RWPE2 (cell line): Measurements from ENCODE around the gene RABEP2.

Experiments
- ATAC-seq: fragments of 200-7000 bp; cut with Tn5 transposase; 3 replicates; pipeline ENCODE4 v1.9.1; 2021; ENCODE audit warnings: low read depth
- DNase-seq: peaks from one replicate; pipeline ENCODE4 v3.0.0-alpha.2; 2020; ENCODE audit warnings: low spot score
- H3K27ac ChIP-seq: fragments of 450-650 bp; 2 replicates; pipeline ENCODE4 v1.5.1; 2017; ENCODE audit warnings: mild to moderate bottlenecking; ENCODE audit not compliant: poor library complexity, severe bottlenecking
- H3K27me3 ChIP-seq: fragments of 250-450 bp; sonication (Bioruptor Pico); 2 replicates; pipeline ENCODE4 v1.5.1; 2021; ENCODE audit warnings: mild to moderate bottlenecking, moderate library complexity; ENCODE audit not compliant: insufficient read depth, poor library complexity, severe bottlenecking
- H3K36me3 ChIP-seq: fragments of 250-450 bp; sonication (Bioruptor Pico); 2 replicates; pipeline ENCODE4 v1.5.1; 2020; ENCODE audit warnings: low read depth, mild to moderate bottlenecking, moderate library complexity
- H3K4me1 ChIP-seq: fragments of 250-450 bp; sonication (Bioruptor Pico); 2 replicates; pipeline ENCODE4 v1.5.1; 2021; ENCODE audit warnings: mild to moderate bottlenecking, moderate library complexity; ENCODE audit not compliant: insufficient read depth, poor library complexity, severe bottlenecking
- H3K4me3 ChIP-seq: fragments of 250-450 bp; sonication (Bioruptor Pico); 2 replicates; pipeline ENCODE4 v1.5.1; 2021; ENCODE audit warnings: mild to moderate bottlenecking, moderate library complexity; ENCODE audit not compliant: severe bottlenecking
- H3K9me3 ChIP-seq: fragments of 250-450 bp; sonication (Bioruptor Pico); 2 replicates; pipeline ENCODE4 v1.5.1; 2021; ENCODE audit warnings: mild to moderate bottlenecking, moderate library complexity; ENCODE audit not compliant: severe bottlenecking
- TF ChIP-seq, protein P1 (sequence below): fragments of 450-650 bp; IDR thresholded peaks from one replicate; pipeline ENCODE4 v1.5.1; 2017; ENCODE audit warnings: mild to moderate bottlenecking, moderate library complexity; ENCODE audit not compliant: poor library complexity, severe bottlenecking

The RABEP2 gene

DNA sequence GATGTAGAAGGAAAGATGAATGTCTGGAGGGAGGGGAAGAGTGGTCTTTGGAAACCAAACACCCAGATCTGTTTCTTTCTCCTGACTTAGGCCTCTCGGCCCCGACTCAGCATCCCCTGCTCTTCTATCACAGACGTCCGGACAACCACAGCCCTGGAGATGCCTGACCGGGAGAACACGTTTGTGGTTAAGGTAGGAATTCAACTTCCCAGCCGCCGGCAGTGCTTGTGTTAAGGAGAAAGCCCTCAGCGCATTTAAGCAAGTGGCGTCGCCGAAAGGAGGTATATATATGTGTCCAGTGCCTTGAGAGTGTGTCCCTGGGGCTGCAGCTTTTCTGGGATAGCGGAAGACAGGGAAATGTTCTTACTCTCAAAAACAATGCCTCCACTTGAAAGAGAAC lies 57.8 kb downstream of the RABEP2 start:
- H3K27me3 ChIP-seq, result no peaks in the 10 kb centered on the region
- TF ChIP-seq, protein P1, sequence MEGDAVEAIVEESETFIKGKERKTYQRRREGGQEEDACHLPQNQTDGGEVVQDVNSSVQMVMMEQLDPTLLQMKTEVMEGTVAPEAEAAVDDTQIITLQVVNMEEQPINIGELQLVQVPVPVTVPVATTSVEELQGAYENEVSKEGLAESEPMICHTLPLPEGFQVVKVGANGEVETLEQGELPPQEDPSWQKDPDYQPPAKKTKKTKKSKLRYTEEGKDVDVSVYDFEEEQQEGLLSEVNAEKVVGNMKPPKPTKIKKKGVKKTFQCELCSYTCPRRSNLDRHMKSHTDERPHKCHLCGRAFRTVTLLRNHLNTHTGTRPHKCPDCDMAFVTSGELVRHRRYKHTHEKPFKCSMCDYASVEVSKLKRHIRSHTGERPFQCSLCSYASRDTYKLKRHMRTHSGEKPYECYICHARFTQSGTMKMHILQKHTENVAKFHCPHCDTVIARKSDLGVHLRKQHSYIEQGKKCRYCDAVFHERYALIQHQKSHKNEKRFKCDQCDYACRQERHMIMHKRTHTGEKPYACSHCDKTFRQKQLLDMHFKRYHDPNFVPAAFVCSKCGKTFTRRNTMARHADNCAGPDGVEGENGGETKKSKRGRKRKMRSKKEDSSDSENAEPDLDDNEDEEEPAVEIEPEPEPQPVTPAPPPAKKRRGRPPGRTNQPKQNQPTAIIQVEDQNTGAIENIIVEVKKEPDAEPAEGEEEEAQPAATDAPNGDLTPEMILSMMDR, result no peak
- no peaks in the 10 kb centered on the region for H3K4me1 ChIP-seq
- H3K27ac ChIP-seq, result no peak overlapping the region
- ATAC-seq (no peak), DNase-seq (no peak)
- H3K4me3 ChIP-seq, result no peak overlapping the region
- no peaks in the 10 kb centered on the region for H3K9me3 ChIP-seq
- peaks cover 46% of the 10 kb centered on the region for H3K36me3 ChIP-seq

DNA sequence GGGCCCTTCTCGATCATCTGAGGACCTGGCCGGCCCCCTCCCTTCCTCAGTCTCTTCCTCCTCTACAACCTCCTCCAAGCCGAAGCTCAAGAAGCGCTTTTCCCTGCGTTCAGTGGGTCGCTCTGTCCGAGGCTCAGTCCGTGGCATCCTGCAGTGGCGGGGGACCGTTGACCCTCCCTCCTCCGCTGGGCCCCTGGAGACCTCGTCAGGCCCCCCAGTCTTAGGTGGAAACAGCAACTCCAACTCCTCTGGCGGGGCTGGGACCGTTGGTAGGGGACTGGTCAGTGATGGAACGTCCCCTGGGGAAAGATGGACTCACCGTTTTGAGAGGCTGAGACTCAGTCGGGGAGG lies 58.6 kb downstream of the RABEP2 start:
- TF ChIP-seq, protein P1, result no peak
- no peak overlapping the region for H3K4me3 ChIP-seq
- ATAC-seq (no peak), DNase-seq (no peak)
- H3K36me3 ChIP-seq, result peaks cover 45% of the 10 kb centered on the region
- no peaks in the 10 kb centered on the region for H3K9me3 ChIP-seq
- H3K4me1 ChIP-seq, result no peaks in the 10 kb centered on the region
- H3K27me3 ChIP-seq, result no peaks in the 10 kb centered on the region
- H3K27ac ChIP-seq, result no peak overlapping the region

DNA sequence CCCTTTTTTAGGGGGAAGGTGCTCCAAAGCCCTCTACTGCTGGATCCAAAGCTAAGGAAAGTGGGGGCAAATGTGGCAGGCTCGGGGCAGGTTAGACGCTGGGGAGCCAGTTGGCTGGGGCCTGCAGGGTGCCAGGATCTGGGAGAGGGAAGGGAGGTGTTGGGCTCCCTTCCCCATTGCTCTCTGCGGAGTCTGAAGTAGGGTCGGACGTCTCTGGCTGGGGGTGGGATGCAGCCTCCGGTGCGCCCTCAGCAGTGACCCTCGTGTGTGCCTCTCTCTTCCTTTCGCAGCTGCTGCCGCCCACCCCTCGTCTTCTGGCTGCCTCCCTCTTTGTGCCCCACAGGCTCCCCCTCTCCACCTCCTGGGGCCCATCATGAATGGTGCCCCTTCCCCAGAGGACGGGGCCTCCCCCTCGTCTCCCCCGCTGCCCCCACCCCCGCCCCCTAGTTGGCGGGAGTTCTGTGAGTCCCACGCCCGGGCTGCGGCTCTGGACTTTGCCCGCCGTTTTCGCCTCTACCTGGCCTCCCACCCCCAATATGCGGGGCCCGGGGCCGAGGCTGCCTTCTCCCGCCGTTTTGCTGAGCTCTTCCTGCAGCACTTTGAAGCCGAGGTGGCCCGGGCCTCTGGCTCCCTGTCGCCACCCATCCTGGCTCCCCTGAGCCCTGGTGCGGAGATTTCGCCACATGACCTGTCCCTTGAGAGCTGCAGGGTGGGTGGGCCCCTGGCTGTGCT lies 59.1 kb downstream of the RABEP2 start:
- Histone ChIP-seq H3K36me3 (peaks cover 40% of the 10 kb centered on the region), H3K4me1 (no peaks in the 10 kb centered on the region), H3K27ac (no peak overlapping the region), H3K9me3 (no peaks in the 10 kb centered on the region), H3K27me3 (no peaks in the 10 kb centered on the region), H3K4me3 (no peak overlapping the region)
- no peak for DNase-seq
- ATAC-seq, result no peak
- TF ChIP-seq, protein P1, result no peak

DNA sequence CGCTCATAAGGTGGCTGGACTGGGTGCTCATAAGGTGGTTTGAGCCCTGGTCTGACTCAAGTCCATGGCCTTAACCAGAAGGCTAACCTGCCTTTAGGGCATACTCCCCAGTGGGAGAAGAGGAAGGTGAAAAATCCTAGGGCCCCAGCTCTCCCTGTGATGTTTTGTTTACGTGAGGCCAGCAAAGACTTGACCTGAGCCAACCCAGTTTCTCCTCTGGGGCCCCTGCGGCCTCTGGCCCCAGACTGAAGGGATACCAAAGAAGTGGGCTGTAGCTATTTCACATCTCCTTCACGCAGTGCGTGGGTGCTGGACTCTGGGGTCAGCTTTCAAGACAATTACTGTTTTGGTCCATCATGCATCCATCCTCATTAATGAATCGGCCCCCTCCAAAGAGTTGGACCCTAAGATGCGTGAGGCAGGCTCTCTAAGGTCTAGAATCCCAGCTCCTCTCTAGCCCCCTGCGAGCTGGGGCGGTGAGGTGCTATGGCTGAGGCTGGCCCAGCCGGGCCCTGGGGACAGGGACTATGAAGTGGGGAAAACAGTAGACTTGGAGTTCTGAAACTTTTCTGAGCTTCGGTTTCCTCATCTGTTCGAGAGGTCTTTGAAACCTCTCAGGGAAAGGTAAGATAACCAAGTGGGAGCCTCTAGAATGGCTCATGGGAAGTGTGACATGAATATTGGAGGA lies 59.9 kb downstream of the RABEP2 start:
- no peaks in the 10 kb centered on the region for H3K9me3 ChIP-seq

More for the DNA sequence above, 59.9 kb downstream of the RABEP2 start:
- ATAC-seq (no peak), DNase-seq (no peak)
- H3K27me3 ChIP-seq, result no peaks in the 10 kb centered on the region
- H3K27ac ChIP-seq, result peak overlapping the region; percentile 74
- peaks cover 32% of the 10 kb centered on the region for H3K36me3 ChIP-seq
- H3K4me3 ChIP-seq, result peak overlapping the region; percentile 73
- TF ChIP-seq, protein P1, result no peak
- H3K4me1 ChIP-seq, result no peaks in the 10 kb centered on the region
